ENCODE results near the gene RSPH6A. TPM values are rescaled to one million over a fixed set of nuclear protein-coding genes. Genes with fewer than 3 reads are reported as not detected.

The RSPH6A gene
- total and polyA plus RNA-seq, 2 of the 13 experiments (the other 11 are each of a cell fraction or from before 2014, with no cell fraction given): 0.07 TPM; not detected in 1

DNA sequence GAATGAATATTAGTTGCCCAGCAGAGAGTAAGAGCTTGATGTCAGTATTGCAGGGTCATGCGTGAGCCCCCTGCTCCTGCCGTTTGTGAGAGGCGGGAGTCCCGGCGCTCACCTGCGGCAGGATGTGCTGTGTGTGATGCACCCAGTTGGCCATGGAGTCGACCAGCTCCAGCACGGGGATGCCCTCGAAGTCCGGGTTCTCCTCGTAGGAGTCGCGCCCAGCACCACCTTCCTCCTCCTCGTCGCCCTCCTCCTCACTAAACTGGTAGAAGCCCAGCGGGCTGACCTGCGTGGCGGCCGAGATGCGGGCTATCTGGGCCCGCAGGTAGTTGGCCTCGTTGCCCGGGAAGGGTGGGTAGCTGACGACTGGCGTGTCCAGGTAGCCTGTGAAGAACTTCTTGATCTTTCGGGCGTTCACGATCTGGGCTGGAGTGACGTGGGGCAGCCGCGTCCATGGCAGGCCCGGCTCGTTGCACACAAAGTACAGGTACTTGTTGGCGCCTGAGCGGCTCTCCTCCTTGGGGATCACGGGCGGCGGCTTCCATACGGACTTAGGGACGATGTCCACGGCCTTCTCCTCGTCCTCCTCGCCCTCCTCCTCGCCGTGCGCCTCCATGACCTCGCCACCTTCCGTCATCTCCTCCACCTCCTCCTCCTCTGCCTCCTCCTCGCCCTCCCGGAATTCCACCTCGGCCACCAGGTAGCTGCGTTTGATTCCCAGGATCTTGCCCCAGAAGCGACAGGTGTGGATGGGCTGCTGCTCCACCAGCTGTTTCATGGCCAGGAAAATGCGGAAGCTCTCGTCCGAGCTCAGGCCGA, 10.8 kb downstream of the RSPH6A start (continued):
- TF ChIP-seq ZNF513 (CRISPR knock-in tag; conservative IDR thresholded peaks at IDR 0.05) (no peak), ZNF619 (CRISPR knock-in tag; IDR thresholded peaks at IDR 0.05) (no peak), NFYB (CRISPR knock-in tag; IDR thresholded peaks at IDR 0.05) (no peak), CBFB (CRISPR knock-in tag; IDR thresholded peaks at IDR 0.05) (no peak), ZFX (CRISPR knock-in tag; IDR thresholded peaks at IDR 0.05; ENCODE audit: low read depth) (no peak), TFE3 (CRISPR knock-in tag; IDR thresholded peaks at IDR 0.05) (no peak)

DNA sequence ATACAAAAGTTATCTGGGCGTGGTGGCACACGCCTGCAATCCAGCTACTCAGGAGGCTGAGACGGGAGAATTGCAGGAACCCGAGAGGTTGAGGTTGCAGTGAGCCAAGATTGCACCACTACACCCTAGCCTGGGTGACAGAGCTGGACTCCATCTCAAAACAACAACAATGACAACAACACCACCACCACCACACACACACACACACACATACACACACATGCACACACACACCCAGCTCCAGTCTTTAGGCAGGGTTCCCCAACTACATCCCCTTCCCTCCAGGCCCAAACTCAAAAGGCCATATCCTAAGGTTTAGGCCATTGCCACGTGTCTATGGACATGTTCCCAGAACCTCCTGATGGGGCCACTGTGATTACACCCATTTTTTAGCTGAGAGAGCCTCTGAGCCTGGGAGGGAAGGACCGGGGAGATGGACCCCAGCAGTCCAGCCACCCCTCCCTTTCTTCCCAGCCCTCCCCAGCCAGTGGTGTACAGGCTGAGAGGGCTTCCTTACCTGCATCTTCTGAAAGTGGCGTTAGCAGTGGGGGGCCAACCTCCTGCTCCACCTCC, 13.4 kb downstream of the RSPH6A start:
- ChIA-PET CTCF (ENCODE audit: low intra/inter-chr PET ratio, low total read pairs) (no interaction called here), POLR2A (no interaction called here)

More for the DNA sequence above, 13.4 kb downstream of the RSPH6A start:
- Histone ChIP-seq H2AFZ (ENCODE audit: low read length) (no peak overlapping the region), H4K20me1 (ENCODE audit: insufficient read depth, low read length) (no peaks in the 10 kb centered on the region), H3K79me2 (ENCODE audit: insufficient read depth, low read length) (no peaks in the 10 kb centered on the region), H3K27ac (ENCODE audit: extremely low read length, insufficient read depth, low read length) (no peak overlapping the region), H3K36me3 (replicated peaks in 1 of 2; ENCODE audit: control insufficient read depth in 1 of 2, insufficient read depth in 2 of 2, low read length in 2 of 2) (no peaks in the 10 kb centered on the region), H3K4me3 (replicated peaks in 1 of 3; ENCODE audit: insufficient read depth in 1 of 3, low read depth in 2 of 3, low read length in 3 of 3) (no peak overlapping the region), H3K4me1 (ENCODE audit: insufficient read depth, low read length) (peaks cover 26% of the 10 kb centered on the region), H3K9me3 (ENCODE audit: low read length) (no peaks in the 10 kb centered on the region), H3K27me3 (ENCODE audit: control insufficient read depth in 1 of 2, insufficient read depth in 2 of 2, low read length in 2 of 2) (peaks cover 1 to 17% of the 10 kb centered on the region in 2 experiments; a peak in 2 of 5 replicates), H3K9ac (ENCODE audit: insufficient read depth, low read depth, low read length) (no peak overlapping the region), H3K4me2 (ENCODE audit: low read depth, low read length) (no peak overlapping the region; the same call in 1 of the 2 replicates)
- in situ Hi-C loops (cut with HindIII; ENCODE audit: extremely low pct_ligation_motif_present, low pct_unique_long_range_greater_than_20kb): no loop called here
- DNase-seq (ENCODE audit: low spot score) (no peak), ATAC-seq (no peak), FAIRE-seq (no peak)
- 24% methylated on average over 5 of the region's 7 CpGs for WGBS (ENCODE audit: low lambda C conversion rate)
- intact Hi-C loops (cut with micrococcal nuclease; ENCODE audit: unreplicated experiment): no loop called here
- no TSS peak for BruUV-seq (replicated peaks)
- no peak for TF ChIP-seq ZNF780A (CRISPR knock-in tag; IDR thresholded peaks at IDR 0.05)
- TF ChIP-seq ZNF616 (CRISPR knock-in tag; IDR thresholded peaks at IDR 0.05; ENCODE audit: low read depth): no peak
- no peak for TF ChIP-seq MTA1 (CRISPR knock-in tag; IDR thresholded peaks at IDR 0.05; ENCODE audit: borderline replicate concordance)
- no peak for TF ChIP-seq PAX8 (CRISPR knock-in tag; IDR thresholded peaks at IDR 0.05; ENCODE audit: borderline replicate concordance)
- no peak for TF ChIP-seq ZNF101 (CRISPR knock-in tag; IDR thresholded peaks at IDR 0.05; ENCODE audit: borderline replicate concordance, low read depth)
- TF ChIP-seq BHLHE40 (IDR thresholded peaks at IDR 0.05; ENCODE audit: low read length): no peak
- TF ChIP-seq ZNF296 (CRISPR knock-in tag; conservative IDR thresholded peaks at IDR 0.05): no peak
- TF ChIP-seq POLR2G (IDR thresholded peaks at IDR 0.05; ENCODE audit: low read depth, low read length): no peak
- no peak for TF ChIP-seq ZNF263 (CRISPR knock-in tag; IDR thresholded peaks at IDR 0.05)
- TF ChIP-seq ZNF687 (CRISPR knock-in tag; IDR thresholded peaks at IDR 0.05): no peak

All from HepG2 (cell line).